Ramos (cell line): ENCODE data around the gene MSRB1.
"Not testable (repeated sequence)": the region's sequence is repeated elsewhere in the genome, so short reads cannot be mapped to it uniquely, and the experiment has no call there.

ENCODE experiments used
- in situ Hi-C: fragments of 300-500 bp; cut with MboI; formaldehyde crosslinking; loops from one replicate; pipeline ENCODE4 v1.14.3; 2022; ENCODE audit warnings: low sequenced_read_pairs; ENCODE audit not compliant: unreplicated experiment

Gene MSRB1

GRCh38 chr16:1941162-1942046 is 1.6 kb downstream of the MSRB1 start:
- in situ Hi-C loops = no loop called here

- in situ Hi-C loops = no loop called here
Observed at GRCh38 chr16:1940273-1941161, 2.5 kb downstream of the MSRB1 start.

GRCh38 chr16:1939833-1940232 is 3.2 kb downstream of the MSRB1 start:
- in situ Hi-C loops = not testable (repeated sequence)

- in situ Hi-C loops = no loop called here
Observed at GRCh38 chr16:1938910-1939309, 4.1 kb downstream of the MSRB1 start.

- in situ Hi-C loops = no loop called here
Observed at GRCh38 chr16:1938316-1938715, 4.7 kb downstream of the MSRB1 start.

- in situ Hi-C loops = no loop called here
Observed at GRCh38 chr16:1936945-1937479, 6.0 kb downstream of the MSRB1 start.

- in situ Hi-C loops = loop anchor here (5.0 kb wide), 1 partner anchor 76 kb away; no protein-coding TSS in a partner anchor
Observed at GRCh38 chr16:1933097-1933661, 9.8 kb downstream of the MSRB1 start.

- in situ Hi-C loops = loop anchor here (5.0 kb wide), 1 partner anchor 75 kb away; no protein-coding TSS in a partner anchor
Observed at GRCh38 chr16:1932050-1933028, 10.7 kb downstream of the MSRB1 start.

GRCh38 chr16:1930338-1930720 is 12.7 kb downstream of the MSRB1 start:
- in situ Hi-C loops = loop anchor here (5.0 kb wide), 1 partner anchor 73 kb away; no protein-coding TSS in a partner anchor

GRCh38 chr16:1929578-1930337 is 13.2 kb downstream of the MSRB1 start:
- in situ Hi-C loops = loop anchor here (5.0 kb wide), 1 partner anchor 72 kb away; no protein-coding TSS in a partner anchor

GRCh38 chr16:1929105-1929504 is 13.9 kb downstream of the MSRB1 start:
- in situ Hi-C loops = no loop called here

GRCh38 chr16:1926271-1926670 is 16.7 kb downstream of the MSRB1 start:
- in situ Hi-C loops = no loop called here

- in situ Hi-C loops = no loop called here
Observed at GRCh38 chr16:1924095-1924494, 18.9 kb downstream of the MSRB1 start.

- in situ Hi-C loops = no loop called here
Observed at GRCh38 chr16:1923299-1924034, 19.5 kb downstream of the MSRB1 start.

GRCh38 chr16:1922357-1922756 is 20.6 kb downstream of the MSRB1 start:
- in situ Hi-C loops = no loop called here

- in situ Hi-C loops = no loop called here
Observed at GRCh38 chr16:1920727-1921171, 22.2 kb downstream of the MSRB1 start.

- in situ Hi-C loops = not testable (repeated sequence)
Observed at GRCh38 chr16:1920122-1920521, 22.9 kb downstream of the MSRB1 start.
